Mesenchymal stem cell (in vitro differentiated cells and primary cell): ENCODE data around the gene RBM6.

Experiments
- DNase-seq: peaks from one replicate; pipeline ENCODE4 v3.0.0-alpha.2; 2013
- H2AFZ ChIP-seq: one replicate; pipeline ENCODE4 v1.6.1; 2013; ENCODE audit warnings: low read depth, mild to moderate bottlenecking, control low read depth, inconsistent platforms, low read length, moderate library complexity
- H2AK5ac ChIP-seq: 2 replicates; pipeline ENCODE4 v1.6.1; 2013; ENCODE audit warnings: low read length, moderate library complexity, mild to moderate bottlenecking, inconsistent platforms; ENCODE audit not compliant: severe bottlenecking
- H2BK120ac ChIP-seq: one replicate; pipeline ENCODE4 v1.6.1; 2013; ENCODE audit warnings: low read depth, mild to moderate bottlenecking, inconsistent platforms, low read length, moderate library complexity
- H2BK12ac ChIP-seq, 2 experiments: one replicate each; pipeline ENCODE4 v1.6.1; 2013; ENCODE audit warnings: inconsistent platforms in 2 of 2, low read length in 2 of 2, mild to moderate bottlenecking in 2 of 2, moderate library complexity in 2 of 2, control low read depth in 1 of 2
- H2BK15ac ChIP-seq: one replicate; pipeline ENCODE4 v1.6.1; 2013; ENCODE audit warnings: mild to moderate bottlenecking, low read depth, inconsistent platforms; ENCODE audit not compliant: poor library complexity, severe bottlenecking
- H2BK5ac ChIP-seq: 2 replicates; pipeline ENCODE4 v1.6.1; 2013; ENCODE audit warnings: low read depth, mild to moderate bottlenecking, low read length, control low read depth, inconsistent platforms; ENCODE audit not compliant: poor library complexity, severe bottlenecking
- H3K14ac ChIP-seq, 2 experiments: one replicate each; pipeline ENCODE4 v1.6.1; 2013; ENCODE audit warnings: inconsistent platforms in 2 of 2, low read length in 2 of 2, control low read depth in 1 of 2, mild to moderate bottlenecking in 1 of 2, moderate library complexity in 1 of 2
- H3K18ac ChIP-seq, 2 experiments: one replicate each; pipeline ENCODE4 v1.6.1; 2013; ENCODE audit warnings: inconsistent platforms in 2 of 2, low read length in 2 of 2, control low read depth in 1 of 2, low read depth in 1 of 2, mild to moderate bottlenecking in 1 of 2
- H3K23ac ChIP-seq, 2 experiments: one replicate each; pipeline ENCODE4 v1.6.1; 2013; ENCODE audit warnings: inconsistent platforms in 2 of 2, low read length in 2 of 2, mild to moderate bottlenecking in 2 of 2, moderate library complexity in 2 of 2, control low read depth in 1 of 2
- H3K27ac ChIP-seq: 2 replicates; pipeline ENCODE4 v1.5.1; 2013; ENCODE audit warnings: mild to moderate bottlenecking, moderate library complexity, low read length, control low read depth, inconsistent platforms; ENCODE audit not compliant: poor library complexity, severe bottlenecking
- H3K27me3 ChIP-seq, 2 experiments: 2 replicates each; pipeline versions ENCODE4 v1.6.1 to v1.7.0; 2013; ENCODE audit warnings: low read length in 2 of 2, mild to moderate bottlenecking in 2 of 2, moderate library complexity in 2 of 2, control low read depth in 1 of 2, inconsistent platforms in 1 of 2; ENCODE audit not compliant: control insufficient read depth in 1 of 2, insufficient read depth in 1 of 2
- H3K36me3 ChIP-seq, 2 experiments: 2 replicates each; pipeline versions ENCODE4 v1.6.1 to v1.7.0; 2013; ENCODE audit warnings: low read length in 2 of 2, control low read depth in 1 of 2, inconsistent platforms in 1 of 2, low read depth in 1 of 2, mild to moderate bottlenecking in 1 of 2; ENCODE audit not compliant: insufficient read depth in 2 of 2, control insufficient read depth in 1 of 2
- H3K4ac ChIP-seq, 2 experiments: one replicate each; pipeline ENCODE4 v1.6.1; 2013; ENCODE audit warnings: inconsistent platforms in 2 of 2, low read length in 2 of 2, mild to moderate bottlenecking in 2 of 2, moderate library complexity in 2 of 2, control low read depth in 1 of 2, low read depth in 1 of 2
- H3K4me1 ChIP-seq: 2 replicates; pipeline ENCODE4 v1.6.1; 2013; ENCODE audit warnings: low read depth, low read length, control low read depth; ENCODE audit not compliant: control insufficient read depth, insufficient read depth
- H3K4me2 ChIP-seq: 2 replicates; pipeline ENCODE4 v1.6.1; 2013; ENCODE audit warnings: low read length, mild to moderate bottlenecking, inconsistent platforms; ENCODE audit not compliant: poor library complexity, severe bottlenecking
- H3K4me3 ChIP-seq, 2 experiments: 2 replicates each; pipeline versions ENCODE4 v1.5.1 to v1.7.0; 2013; ENCODE audit warnings: low read length in 2 of 2, mild to moderate bottlenecking in 2 of 2, control low read depth in 1 of 2, low read depth in 1 of 2; ENCODE audit not compliant: insufficient read depth in 1 of 2
- H3K79me1 ChIP-seq: replicated peaks from 2 replicates; pipeline ENCODE4 v1.6.1; 2013; ENCODE audit warnings: mild to moderate bottlenecking, control low read depth, low read length, inconsistent platforms; ENCODE audit not compliant: poor library complexity, severe bottlenecking
- H3K9ac ChIP-seq: 2 replicates; pipeline ENCODE4 v1.7.0; 2013; ENCODE audit warnings: mild to moderate bottlenecking, low read length, moderate library complexity
- H3K9me3 ChIP-seq: 2 replicates; pipeline ENCODE4 v1.7.0; 2013; ENCODE audit warnings: mild to moderate bottlenecking, low read length; ENCODE audit not compliant: control insufficient read depth
- H4K8ac ChIP-seq: one replicate; pipeline ENCODE4 v1.6.1; 2013; ENCODE audit warnings: inconsistent platforms, mild to moderate bottlenecking, low read length, moderate library complexity
- H4K91ac ChIP-seq: one replicate; pipeline ENCODE4 v1.6.1; 2013; ENCODE audit warnings: mild to moderate bottlenecking, low read length, inconsistent platforms
- WGBS: methylation state at CpG from one replicate; pipeline ENCODE4 v1.1.7; 2013; ENCODE audit warnings: mixed read lengths; 5-methylcytosine and 5-hydroxymethylcytosine counted together

Gene RBM6

GRCh38 chr3:49984394-49984793 lies 44.4 kb downstream of the RBM6 start:
- Histone ChIP-seq H2BK5ac (no peak overlapping the region), H3K36me3 (peaks cover 12 to 31% of the 10 kb centered on the region in 2 experiments), H2BK12ac (no peak overlapping the region), H3K18ac (no peak overlapping the region), H3K4me3 (no peak overlapping the region), H3K4ac (no peak overlapping the region), H2AK5ac (no peak overlapping the region), H3K4me1 (no peaks in the 10 kb centered on the region), H3K9ac (no peak overlapping the region), H3K79me1 (peaks cover 16% of the 10 kb centered on the region), H2AFZ (no peak overlapping the region), H3K9me3 (no peaks in the 10 kb centered on the region), H3K14ac (no peak overlapping the region), H3K4me2 (no peak overlapping the region), H3K23ac (no peak overlapping the region), H4K91ac (no peak overlapping the region), H3K27ac (no peak overlapping the region), H3K27me3 (no peaks in the 10 kb centered on the region), H2BK120ac (no peak overlapping the region), H2BK15ac (no peak overlapping the region), H4K8ac (no peak overlapping the region)
- WGBS = 83% methylated on average over 13 of the region's 13 CpGs
- DNase-seq = no peak

GRCh38 chr3:49992326-49992725 lies 52.4 kb downstream of the RBM6 start:
- Histone ChIP-seq H3K36me3 (peaks cover 6 to 56% of the 10 kb centered on the region in 2 experiments), H3K27me3 (no peaks in the 10 kb centered on the region), H4K91ac (no peak overlapping the region), H2AFZ (no peak overlapping the region), H2BK12ac (no peak overlapping the region), H3K4me1 (no peaks in the 10 kb centered on the region), H3K23ac (no peak overlapping the region), H3K9ac (no peak overlapping the region), H3K4me2 (no peak overlapping the region), H3K4ac (no peak overlapping the region), H3K14ac (no peak overlapping the region), H3K79me1 (peaks cover 27% of the 10 kb centered on the region), H2BK15ac (no peak overlapping the region), H3K27ac (no peak overlapping the region), H2BK120ac (no peak overlapping the region), H3K9me3 (no peaks in the 10 kb centered on the region), H2BK5ac (no peak overlapping the region), H4K8ac (no peak overlapping the region), H2AK5ac (no peak overlapping the region), H3K4me3 (no peak overlapping the region), H3K18ac (no peak overlapping the region)
- no peak for DNase-seq
- 93% methylated on average over 2 of the region's 2 CpGs for WGBS

GRCh38 chr3:49994476-49994875 lies 54.5 kb downstream of the RBM6 start:
- WGBS = no CpG with 5 or more reads among the region's 1 CpG
- no peak overlapping the region for H3K23ac ChIP-seq
- no peaks in the 10 kb centered on the region for H3K4me1 ChIP-seq
- H3K4me3 ChIP-seq = no peak overlapping the region
- no peak overlapping the region for H3K27ac ChIP-seq
- no peaks in the 10 kb centered on the region for H3K9me3 ChIP-seq
- H3K27me3 ChIP-seq = no peaks in the 10 kb centered on the region
- H3K9ac ChIP-seq = no peak overlapping the region
- H2BK15ac ChIP-seq = no peak overlapping the region
- no peak overlapping the region for H4K91ac ChIP-seq
- H2BK5ac ChIP-seq = no peak overlapping the region
- no peak overlapping the region for H2AK5ac ChIP-seq
- no peak overlapping the region for H3K14ac ChIP-seq
- no peak for DNase-seq
- H3K79me1 ChIP-seq = peaks cover 25% of the 10 kb centered on the region
- H2AFZ ChIP-seq = no peak overlapping the region
- H4K8ac ChIP-seq = no peak overlapping the region
- H3K18ac ChIP-seq = no peak overlapping the region
- no peak overlapping the region for H3K4me2 ChIP-seq
- no peak overlapping the region for H2BK120ac ChIP-seq
- H3K36me3 ChIP-seq = peaks cover 2 to 46% of the 10 kb centered on the region in 2 experiments
- H2BK12ac ChIP-seq = no peak overlapping the region
- H3K4ac ChIP-seq = no peak overlapping the region

- Histone ChIP-seq H3K36me3 (peaks cover 2 to 43% of the 10 kb centered on the region in 2 experiments), H3K4ac (no peak overlapping the region), H3K14ac (no peak overlapping the region), H3K27me3 (no peaks in the 10 kb centered on the region), H4K8ac (no peak overlapping the region), H2AK5ac (no peak overlapping the region), H3K4me1 (no peaks in the 10 kb centered on the region), H4K91ac (no peak overlapping the region), H3K4me3 (no peak overlapping the region), H3K18ac (no peak overlapping the region), H3K9me3 (no peaks in the 10 kb centered on the region), H2BK5ac (no peak overlapping the region), H2AFZ (no peak overlapping the region), H3K23ac (no peak overlapping the region), H3K4me2 (no peak overlapping the region), H3K9ac (no peak overlapping the region), H2BK15ac (no peak overlapping the region), H3K79me1 (peaks cover 28% of the 10 kb centered on the region), H3K27ac (no peak overlapping the region), H2BK12ac (no peak overlapping the region), H2BK120ac (no peak overlapping the region)
- no peak for DNase-seq
- 100% methylated on average over 2 of the region's 2 CpGs for WGBS
These were observed 56.1 kb downstream of the RBM6 start for GRCh38 chr3:49996016-49996415.
